NCI-H748 (cell line): Measurements from ENCODE around the gene CFAP299.
"Not testable (repeated sequence)": the region's sequence is repeated elsewhere in the genome, so short reads cannot be mapped to it uniquely, and the experiment has no call there.

Source experiments
- DNase-seq: peaks from one replicate; lab custom pipeline; 2025; ENCODE audit not compliant: unreplicated experiment; lab: John Stamatoyannopoulos, UW

CFAP299 gene

DNA sequence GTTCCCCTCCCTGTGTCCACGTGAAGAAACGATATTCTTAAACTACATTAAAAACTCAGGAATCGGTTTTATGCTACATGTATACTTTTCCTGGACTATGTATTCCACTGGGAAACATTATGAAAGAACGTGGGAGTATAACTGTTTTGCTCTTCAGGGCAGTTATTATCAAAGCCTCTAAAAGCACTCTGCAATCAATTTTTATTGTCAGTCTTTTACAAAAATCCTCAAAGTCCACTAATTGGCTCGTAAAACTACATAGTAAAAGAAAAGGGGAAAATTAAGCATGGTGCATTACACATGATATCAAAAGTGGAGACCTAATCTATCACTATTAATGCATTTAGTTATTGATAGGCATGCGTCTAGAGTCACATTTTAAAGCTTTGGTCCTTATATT, 11.4 kb upstream of the CFAP299 start:
- no peak for DNase-seq

DNA sequence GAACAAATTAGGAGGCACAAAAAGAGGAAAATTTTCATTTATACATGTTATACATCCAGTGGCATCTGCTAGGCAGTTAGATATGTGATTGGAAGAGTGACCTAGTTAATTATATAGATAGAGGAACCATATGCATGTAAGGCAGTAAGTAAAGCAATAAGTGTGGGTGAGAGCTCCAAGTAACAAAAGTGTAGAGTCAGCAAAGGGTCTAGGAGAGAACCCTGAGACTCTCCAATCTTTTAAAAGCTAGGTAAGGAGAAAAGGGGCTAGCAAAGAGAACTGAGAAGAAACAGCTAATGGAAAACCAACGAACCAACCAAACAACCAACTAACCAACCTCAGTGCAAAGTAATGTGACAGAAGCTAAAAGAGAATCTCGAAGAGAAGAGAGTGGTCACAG, 3.8 kb upstream of the CFAP299 start:
- DNase-seq: no peak

DNA sequence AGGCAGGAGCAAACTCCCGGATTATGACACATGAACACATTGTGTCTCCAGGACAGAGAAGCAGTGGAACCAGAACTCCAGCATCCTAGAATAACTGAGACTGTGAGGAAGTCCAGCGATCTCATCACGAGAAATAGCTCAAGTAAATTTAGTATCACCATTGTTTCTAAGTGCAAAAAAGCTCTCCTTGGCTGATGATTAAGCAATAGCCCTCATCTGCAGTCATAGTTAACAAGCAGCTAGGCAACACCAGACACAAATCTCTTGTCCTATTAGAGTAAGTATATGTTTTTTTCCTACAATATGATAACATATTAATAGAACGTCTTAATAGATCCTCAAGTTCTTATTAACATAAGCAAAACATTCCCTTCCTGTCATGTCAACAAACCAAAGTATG, 2.4 kb upstream of the CFAP299 start:
- no peak for DNase-seq

DNA sequence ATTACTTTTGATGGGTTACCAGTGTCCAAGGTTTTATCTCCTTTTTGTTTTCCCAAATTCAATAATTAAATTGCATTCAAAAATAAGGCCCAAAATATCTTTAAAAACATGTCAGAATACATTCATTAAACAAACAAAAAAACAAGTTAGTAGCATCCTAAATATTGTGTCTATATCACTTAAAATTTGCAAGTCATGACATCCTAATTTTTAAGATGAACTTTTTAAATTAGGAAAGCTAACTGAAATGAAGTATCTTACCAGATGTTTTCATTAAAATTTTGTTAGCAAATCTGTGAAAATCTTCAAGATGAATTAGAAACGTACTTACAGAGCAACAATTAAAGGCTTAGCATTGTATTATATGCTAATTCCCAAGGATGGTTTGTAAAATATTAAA, 962 bp upstream of the CFAP299 start:
- no peak for DNase-seq

DNA sequence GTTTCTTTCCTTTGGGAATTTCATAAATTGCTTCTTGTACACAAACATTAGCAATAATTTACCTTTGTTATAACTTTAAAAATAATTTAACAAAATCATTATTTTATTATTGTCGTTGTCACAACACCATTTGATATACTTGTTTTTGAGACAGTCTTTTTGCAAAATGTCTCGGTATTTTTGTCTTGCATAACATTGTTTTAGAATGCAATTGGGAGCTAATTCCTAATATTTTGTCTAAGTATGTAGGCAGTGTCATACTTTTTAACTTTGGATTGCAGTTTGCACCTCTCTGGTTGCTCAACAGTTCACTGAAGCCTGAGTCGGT, 340 bp upstream of the CFAP299 start:
- DNase-seq: no peak

DNA sequence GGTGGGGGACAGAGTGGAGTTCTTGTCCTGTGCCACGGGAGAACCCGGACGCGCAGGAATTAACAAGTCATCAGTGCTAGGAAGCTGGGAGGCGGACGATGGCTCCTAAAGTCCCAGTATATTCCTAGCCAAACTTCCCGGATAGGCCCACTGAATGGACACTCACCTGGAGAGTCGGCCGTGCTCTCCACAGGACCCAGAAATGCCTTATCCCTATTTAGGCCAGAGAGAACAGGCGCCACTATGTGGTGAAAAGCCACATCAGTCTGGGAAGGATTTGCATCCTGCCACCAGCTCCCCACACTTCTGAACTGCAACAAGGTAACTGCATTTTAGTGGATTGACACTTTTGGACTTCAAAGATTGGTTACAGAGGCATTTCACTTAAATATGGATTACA, 1.1 kb downstream of the CFAP299 start:
- DNase-seq: peak; percentile 77

DNA sequence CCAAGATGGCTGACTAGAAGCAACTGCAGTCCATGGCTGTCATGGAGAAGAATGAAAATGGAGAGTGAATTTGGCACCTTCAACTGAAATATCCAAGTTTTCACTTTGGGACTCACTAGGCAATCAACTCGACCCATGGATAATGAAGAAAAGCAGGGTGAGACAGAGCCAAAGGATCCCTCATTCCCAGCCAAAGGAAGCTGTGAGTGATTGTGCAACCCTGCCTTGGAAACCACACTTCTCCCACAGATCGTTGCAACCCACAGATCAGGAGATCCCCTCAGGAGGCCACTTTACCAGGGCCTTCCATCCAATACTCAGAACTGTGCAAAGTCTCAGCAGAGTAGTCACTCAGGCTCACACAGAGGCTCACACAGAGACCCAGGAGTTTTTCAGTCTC, 4.5 kb downstream of the CFAP299 start:
- no peak for DNase-seq

DNA sequence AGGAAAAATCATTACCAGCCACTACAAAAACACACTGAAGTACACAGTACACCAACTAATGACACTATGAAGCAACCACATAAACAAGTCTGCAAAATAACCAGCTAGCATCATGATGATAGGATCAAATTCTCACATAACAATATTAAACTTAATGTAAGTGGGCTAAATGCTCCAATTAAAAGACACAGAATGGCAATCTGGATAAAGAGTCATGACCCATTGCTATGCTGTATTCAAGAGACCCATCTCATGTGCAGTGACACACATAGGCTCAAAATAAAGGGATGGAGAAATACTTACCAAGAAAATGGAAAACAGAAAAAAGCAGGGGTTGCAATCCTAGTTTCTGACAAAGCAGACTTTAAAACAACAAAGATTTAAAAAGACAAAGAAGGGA, 7.2 kb downstream of the CFAP299 start:
- not testable (repeated sequence) for DNase-seq

DNA sequence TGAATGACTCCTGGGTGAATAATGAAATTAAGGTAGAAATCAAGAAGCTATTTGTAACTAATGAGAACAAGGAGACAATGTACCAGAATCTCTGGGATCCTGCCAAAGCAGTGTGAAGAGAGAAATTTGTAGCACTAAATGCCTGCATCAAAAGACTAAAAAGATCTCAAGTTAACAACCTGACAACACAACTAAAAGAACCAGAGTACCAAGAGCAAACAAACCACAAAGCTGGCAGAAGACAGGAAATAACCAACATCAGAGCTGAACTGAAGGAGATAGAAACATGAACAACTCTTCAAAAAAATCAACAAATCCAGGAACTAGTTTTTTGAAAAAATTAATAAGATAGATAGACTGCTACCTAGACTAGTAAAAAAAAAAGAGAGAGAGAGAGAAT, 8.4 kb downstream of the CFAP299 start:
- DNase-seq: no peak

DNA sequence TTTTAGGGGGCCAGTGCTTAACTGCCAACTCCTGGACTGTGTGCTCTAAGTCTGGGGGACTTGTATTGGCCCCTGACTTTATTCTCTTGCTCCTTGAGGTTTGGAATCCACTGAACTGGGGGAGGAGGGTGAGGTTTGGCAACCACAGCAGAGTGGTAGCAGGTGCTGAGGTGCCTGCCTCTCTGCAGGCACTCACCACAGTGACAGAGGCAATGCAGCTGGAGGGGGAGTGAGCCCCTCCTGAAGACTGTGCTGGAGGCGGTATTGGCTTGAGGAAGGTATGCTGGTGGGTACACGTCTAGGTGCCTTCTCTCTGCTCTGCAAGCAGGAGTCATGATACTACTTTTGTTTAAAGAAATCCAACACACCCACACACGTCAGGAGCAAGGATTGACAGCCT, 24.6 kb downstream of the CFAP299 start:
- DNase-seq: no peak

DNA sequence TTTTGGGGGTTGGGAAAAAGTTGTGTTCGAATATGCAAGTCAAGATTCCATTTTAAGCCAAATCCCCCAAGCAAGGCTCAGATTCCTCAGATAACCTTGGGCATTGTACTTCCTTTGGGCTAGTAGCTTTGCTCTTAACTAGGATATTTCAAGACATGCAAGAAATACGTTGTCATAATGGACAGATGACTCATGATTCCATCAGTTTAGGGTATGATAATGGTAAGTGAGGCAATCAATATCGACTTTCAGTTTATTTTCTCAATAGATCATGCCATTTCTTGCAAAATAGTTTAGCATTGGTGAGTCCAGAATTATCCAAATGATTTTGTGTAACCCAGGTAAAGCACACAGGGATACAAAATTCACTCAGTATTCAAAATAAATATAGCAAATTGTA, 25.4 kb downstream of the CFAP299 start:
- no peak for DNase-seq

DNA sequence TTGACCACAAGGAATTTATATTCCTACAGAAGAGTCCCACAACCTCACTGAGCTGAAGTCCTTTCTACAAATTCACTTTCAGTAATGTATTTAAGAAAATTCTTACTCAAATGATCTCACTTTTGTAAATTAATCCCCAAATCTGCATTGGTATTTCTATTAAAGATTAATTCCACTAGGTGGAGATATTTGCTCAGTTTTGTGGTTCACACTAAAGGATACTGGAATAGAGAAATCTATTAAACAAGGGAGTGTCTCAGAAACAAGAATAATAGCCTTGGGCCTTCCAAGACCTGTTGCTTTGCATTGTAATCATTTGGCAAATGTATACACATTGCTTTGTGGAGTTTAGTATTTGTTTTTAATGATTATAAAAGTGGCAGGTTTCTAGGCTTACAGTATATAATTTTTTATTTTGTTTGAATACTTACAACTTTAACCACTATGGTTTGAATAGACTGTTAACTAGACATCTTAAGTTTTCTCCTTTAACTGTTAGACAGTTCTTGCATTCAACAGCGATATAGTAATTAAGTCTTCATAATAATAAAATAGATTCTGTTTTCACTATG, 25.9 kb downstream of the CFAP299 start:
- peak; percentile 40 for DNase-seq

DNA sequence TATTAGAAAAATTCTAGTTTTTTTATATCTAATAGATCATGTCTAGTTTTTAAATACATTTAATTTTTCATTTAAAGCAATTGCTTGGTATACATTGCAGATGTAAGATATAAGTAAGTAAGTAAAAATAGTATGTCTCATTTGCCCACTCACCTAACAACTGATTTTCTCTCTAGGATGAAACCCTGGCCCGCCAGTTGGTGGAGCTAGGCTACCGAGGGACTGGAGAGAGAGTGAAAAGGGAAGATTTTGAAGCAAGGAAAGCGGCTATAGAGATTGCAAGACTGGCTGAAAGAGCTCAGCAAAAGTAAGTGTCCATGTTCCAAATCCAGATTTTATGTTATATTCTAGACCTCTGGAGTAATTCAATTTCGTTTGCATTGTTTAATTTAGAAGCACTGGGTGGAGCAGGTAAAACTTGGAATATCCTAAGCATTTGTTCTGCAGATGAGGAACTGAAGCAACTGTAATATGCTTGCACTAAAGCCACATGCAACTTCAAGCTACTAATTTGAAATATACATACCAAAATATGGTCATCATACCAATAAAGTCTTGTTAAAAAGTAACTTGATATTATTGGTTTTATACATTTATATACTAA, 27.1 kb downstream of the CFAP299 start:
- DNase-seq: peak; percentile 40

DNA sequence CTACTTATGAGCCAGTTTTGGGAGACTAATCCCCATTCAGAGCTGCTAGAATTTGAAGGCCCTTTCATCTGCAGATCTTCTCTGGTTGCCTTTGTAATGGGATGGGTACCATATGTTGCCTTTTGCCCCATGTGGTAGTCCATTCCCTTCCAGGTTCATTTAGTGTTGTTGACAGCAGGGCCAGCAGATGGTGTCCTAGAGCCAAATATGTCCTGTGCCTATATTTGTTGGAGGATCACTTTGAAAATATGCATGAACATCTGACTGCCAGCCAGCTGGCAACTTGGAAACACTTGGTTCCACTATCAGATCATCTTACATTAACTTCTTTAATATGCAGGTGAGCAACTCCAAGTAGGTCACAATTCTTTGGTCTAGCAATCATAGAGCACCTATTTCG, 30.4 kb downstream of the CFAP299 start:
- peak; percentile 39 for DNase-seq

DNA sequence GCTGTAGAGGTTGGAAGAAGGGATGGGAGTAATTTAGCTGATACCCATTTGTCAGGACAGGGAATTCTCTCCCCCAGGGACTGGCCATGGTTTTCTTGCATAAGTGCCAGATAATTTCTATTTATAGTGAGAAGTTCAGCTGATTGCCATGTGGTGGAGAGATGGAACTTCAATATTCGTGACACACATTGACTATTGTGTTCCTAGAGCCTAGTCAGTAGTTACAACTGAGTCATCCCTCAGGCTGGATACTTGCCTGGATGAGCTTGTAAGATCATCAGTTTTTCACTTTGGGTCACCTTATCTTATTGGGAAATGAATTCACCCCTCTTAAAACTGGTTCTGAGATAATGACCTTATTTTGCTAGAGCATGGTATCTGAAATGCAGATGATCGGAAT, 32.2 kb downstream of the CFAP299 start:
- no peak for DNase-seq

DNA sequence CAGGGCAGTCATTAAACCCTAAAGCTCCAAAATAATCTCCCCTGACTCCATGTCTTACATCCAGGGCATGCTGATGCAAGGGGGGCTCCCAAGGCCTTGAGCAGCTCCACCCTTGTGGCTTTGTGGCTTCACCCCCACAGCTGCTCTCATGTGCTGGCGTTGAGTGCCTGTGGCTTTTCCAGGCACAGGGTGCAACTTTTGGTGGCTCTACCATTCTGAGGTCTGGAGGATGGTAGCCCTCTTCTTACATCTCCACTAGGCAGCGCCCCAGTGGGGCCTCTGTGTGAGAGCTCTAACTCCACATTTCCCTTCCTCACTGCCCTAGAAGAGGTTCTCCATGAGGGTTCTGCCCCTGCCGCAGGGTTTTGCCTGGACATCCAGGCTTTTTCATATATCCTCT, 35.1 kb downstream of the CFAP299 start:
- DNase-seq: no peak

DNA sequence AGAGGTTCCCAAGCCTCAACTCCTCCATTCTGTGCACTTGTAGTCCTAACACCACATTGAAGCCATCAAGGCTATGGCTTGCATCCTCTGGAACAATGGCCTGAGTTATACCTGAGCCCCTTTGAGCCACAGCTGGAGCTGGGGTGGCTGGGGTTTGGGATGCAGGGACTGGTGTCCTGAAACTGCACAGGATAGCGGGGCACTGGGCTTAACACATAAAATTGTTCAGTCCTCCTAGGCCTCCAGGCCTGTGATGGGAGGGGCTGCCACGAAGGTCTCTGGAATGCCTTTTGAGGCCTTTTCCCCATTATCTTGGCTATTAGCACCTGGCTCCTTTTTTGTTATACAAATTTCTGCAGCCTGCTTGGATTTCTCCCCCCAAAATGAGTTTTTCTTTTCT, 35.5 kb downstream of the CFAP299 start:
- DNase-seq: no peak

DNA sequence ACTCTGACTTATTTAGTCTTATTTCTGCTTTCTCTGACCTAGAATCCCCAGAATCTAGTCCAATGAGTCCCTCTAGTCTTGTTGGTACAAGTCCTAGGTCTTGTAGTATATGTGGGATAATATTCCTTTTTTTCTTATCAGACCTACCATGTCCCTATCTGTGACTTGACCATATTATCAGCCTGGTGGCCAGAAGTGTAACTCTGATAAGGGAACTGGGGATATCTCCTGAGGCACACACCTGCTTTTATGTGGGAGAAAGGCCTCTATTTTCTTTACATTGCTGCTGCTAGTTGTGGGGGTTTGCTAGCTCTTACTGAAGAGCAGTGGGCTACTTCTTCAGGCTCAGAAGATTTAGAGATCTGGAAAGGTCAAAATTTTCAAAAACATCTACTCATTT, 38.6 kb downstream of the CFAP299 start:
- no peak for DNase-seq

DNA sequence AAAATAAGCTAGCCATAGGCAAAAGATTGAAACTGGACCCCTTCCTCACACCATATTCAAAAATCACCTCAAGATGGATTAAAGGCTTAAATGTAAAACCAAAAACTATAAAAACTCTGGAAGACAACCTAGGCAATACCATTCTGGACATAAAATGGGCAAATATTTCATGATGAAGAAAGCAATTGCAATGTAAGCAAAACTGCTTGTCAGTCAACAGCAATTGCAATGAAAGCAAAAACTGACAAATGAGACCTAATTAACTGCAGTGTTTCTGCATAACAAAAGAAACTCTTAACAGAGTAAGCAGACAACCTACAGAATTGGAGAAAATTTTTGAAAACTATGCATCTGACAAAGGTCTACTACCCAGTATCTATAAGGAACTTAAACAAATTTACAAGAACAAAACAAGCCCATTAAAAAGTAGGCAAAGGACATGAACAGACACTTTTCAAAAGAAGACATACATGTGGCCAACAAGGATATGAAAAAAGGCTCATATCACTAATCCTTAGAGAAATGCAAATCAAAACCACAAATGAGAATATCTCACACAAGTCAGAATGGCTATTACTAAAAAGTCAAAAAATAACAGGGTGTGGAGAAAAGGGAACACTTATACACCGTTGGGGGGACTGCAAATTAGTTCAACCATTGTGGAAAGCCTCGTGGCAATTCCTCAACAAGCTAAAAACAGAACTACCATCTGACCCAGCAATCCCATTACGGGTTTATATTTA, 46.7 kb downstream of the CFAP299 start:
- no peak for DNase-seq

DNA sequence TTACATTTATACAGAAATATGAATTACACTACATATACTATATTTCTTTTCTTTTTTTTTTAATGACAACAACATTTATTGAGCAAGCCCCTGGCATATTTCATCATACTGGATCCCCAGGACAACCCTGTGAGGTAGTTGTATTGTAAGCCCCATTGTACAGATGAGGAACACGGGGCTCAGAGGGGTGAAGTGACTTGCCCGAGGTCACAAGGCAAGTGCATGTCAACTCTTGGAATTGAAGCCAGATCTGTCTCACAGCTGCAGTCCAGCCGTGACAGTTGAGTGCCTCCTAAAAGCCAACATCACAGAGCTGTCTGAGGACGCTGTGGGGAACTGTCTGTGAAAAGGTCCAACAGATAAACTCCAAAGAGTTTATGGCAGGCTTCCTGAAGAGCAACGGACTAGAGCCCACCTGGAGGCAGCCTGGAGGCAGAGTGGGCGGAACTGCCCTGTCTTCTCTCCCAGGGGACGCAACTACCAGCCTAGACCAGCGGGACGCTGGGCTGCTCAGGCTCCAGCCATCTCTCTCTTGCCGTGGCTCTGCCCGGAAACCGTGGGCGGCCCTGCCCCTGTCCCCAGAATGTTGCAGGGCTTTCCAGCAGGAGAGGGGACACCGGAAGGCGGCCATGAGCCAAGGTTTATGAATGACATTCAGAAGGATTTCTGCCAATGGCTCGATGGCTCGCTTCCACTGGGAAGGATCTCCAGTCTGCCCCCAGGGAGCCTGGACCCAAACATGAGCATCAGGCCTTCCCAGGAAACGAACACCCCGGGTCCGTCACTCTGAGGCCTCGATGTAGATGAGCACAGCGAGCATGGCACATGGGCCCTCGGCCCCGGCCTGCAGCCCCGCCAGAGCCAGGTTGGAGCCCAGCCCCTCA, 50.1 kb downstream of the CFAP299 start:
- no peak for DNase-seq

DNA sequence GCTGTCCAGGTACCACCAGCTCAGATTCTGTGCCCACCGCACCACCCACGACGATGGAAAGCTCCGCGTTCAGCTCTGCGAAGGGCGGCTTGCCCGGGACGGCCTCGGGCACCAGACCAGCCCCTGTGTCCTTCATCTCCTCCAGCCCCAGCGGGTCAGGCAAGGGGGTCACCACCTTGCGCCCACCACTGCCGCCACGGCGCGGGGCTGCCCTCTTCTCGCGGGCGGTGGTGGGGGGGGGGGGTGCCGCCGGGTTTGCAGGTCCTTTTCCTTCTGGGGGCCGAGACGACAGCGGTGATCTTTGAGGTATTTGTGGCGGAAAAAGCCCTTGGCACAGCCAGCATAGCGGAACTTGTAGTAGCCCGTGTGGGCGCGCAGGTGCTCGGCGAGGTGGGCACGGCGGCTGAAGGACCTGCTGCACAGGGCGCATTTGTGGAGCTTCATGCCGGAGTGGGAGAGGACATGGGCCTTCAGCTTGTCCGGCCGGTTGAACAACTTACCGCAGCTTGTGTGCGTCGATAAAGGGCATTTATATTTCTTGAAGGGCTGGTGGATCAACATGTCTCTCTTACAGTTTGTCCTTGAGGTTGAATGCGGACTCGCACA, 50.9 kb downstream of the CFAP299 start:
- DNase-seq: no peak
